Subcutaneous abdominal adipose tissue (tissue), 5 donors: ENCODE data around the gene RASD2.

Experiments used
- H3K27ac ChIP-seq: one replicate; pipeline ENCODE4 v1.7.0; 2013; ENCODE audit warnings: low read depth, mild to moderate bottlenecking, inconsistent platforms, low read length, moderate library complexity
- H3K27me3 ChIP-seq, 5 donors: one replicate each; pipeline ENCODE4 v1.7.0; 2013; ENCODE audit warnings: low read length in 5 of 5, inconsistent platforms in 1 of 5; ENCODE audit not compliant: control insufficient read depth in 5 of 5, insufficient read depth in 4 of 5
- H3K36me3 ChIP-seq, 5 donors: one replicate each; pipeline ENCODE4 v1.7.0; 2013; ENCODE audit warnings: low read length in 5 of 5; ENCODE audit not compliant: control insufficient read depth in 5 of 5, insufficient read depth in 5 of 5
- H3K4me1 ChIP-seq, 5 donors: one replicate each; pipeline ENCODE4 v1.7.0; 2013; ENCODE audit warnings: low read length in 5 of 5, mild to moderate bottlenecking in 3 of 5, moderate library complexity in 1 of 5; ENCODE audit not compliant: control insufficient read depth in 5 of 5, insufficient read depth in 5 of 5
- H3K4me3 ChIP-seq, 5 donors: one replicate each; pipeline ENCODE4 v1.7.0; 2013; ENCODE audit warnings: low read length in 5 of 5, low read depth in 1 of 5
- H3K9ac ChIP-seq, 5 donors: one replicate each; pipeline ENCODE4 v1.7.0; 2013; ENCODE audit warnings: low read length in 5 of 5, mild to moderate bottlenecking in 4 of 5, moderate library complexity in 3 of 5
- H3K9me3 ChIP-seq, 5 donors: one replicate each; pipeline ENCODE4 v1.7.0; 2013; ENCODE audit warnings: low read length in 5 of 5; ENCODE audit not compliant: control insufficient read depth in 5 of 5
- donor health status: healthy.
- donor health status: healthy.
- donor health status: healthy.
- donor health status: healthy.
- donor health status: healthy.

The RASD2 gene

GRCh38 chr22:35599364-35599763 lies 58.7 kb downstream of the RASD2 start:
- H3K9me3 ChIP-seq: no peaks in the 10 kb centered on the region
- H3K27ac ChIP-seq: no peak overlapping the region
- H3K27me3 ChIP-seq: no peaks in the 10 kb centered on the region
- H3K9ac ChIP-seq: no peak overlapping the region
- no peak overlapping the region for H3K4me3 ChIP-seq
- peaks cover 0 to 17% (median 4%) of the 10 kb centered on the region in 5 donors for H3K4me1 ChIP-seq
- H3K36me3 ChIP-seq: no peaks in the 10 kb centered on the region

GRCh38 chr22:35600476-35600875 lies 59.8 kb downstream of the RASD2 start:
- no peak overlapping the region for H3K9ac ChIP-seq
- H3K9me3 ChIP-seq: no peaks in the 10 kb centered on the region
- no peak overlapping the region for H3K4me3 ChIP-seq
- no peak overlapping the region for H3K27ac ChIP-seq
- no peaks in the 10 kb centered on the region for H3K36me3 ChIP-seq
- no peaks in the 10 kb centered on the region for H3K27me3 ChIP-seq
- peaks cover 0 to 29% (median 14%) of the 10 kb centered on the region in 5 donors for H3K4me1 ChIP-seq

GRCh38 chr22:35601013-35601580 lies 60.5 kb downstream of the RASD2 start:
- peaks cover 0 to 30% (median 21%) of the 10 kb centered on the region in 5 donors for H3K4me1 ChIP-seq
- H3K9ac ChIP-seq: no peak overlapping the region

GRCh38 chr22:35601743-35602615 lies 61.3 kb downstream of the RASD2 start:
- H3K4me3 ChIP-seq: no peak overlapping the region
- no peaks in the 10 kb centered on the region for H3K36me3 ChIP-seq
- H3K4me1 ChIP-seq: peaks cover 0 to 34% (median 26%) of the 10 kb centered on the region in 5 donors
- no peaks in the 10 kb centered on the region for H3K27me3 ChIP-seq
- H3K27ac ChIP-seq: no peak overlapping the region
- H3K9me3 ChIP-seq: no peaks in the 10 kb centered on the region
- no peak overlapping the region for H3K9ac ChIP-seq

More at GRCh38 chr22:35601013-35601580, 60.5 kb downstream of the RASD2 start:
- Histone ChIP-seq H3K36me3 (no peaks in the 10 kb centered on the region), H3K27me3 (no peaks in the 10 kb centered on the region), H3K9me3 (no peaks in the 10 kb centered on the region), H3K4me3 (no peak overlapping the region), H3K27ac (no peak overlapping the region)
